WTC11 (cell line): ENCODE data around the gene FASTK. TPM values are rescaled to one million over a fixed set of nuclear protein-coding genes. Genes with fewer than 3 reads are reported as not detected.

ENCODE experiments used
- ATAC-seq: fragments of 200-7000 bp; cut with Tn5 transposase; 2 replicates; pipeline ENCODE4 v1.10.0; 2021; ENCODE audit warnings: mild to moderate bottlenecking, moderate library complexity
- CTCF ChIA-PET: fragments of 300-600 bp; sonication (Branson Sonifier 250); formaldehyde crosslinking; loops from one replicate; lab custom pipeline; 2021; ENCODE audit warnings: antibody characterized with exemption; lab: Charles Lee
- POLR2A ChIA-PET: fragments of 350-600 bp; sonication (Branson Sonifier 250); formaldehyde crosslinking; loops from one replicate; lab custom pipeline; 2021; ENCODE audit warnings: antibody characterized with exemption; lab: Charles Lee
- DNase-seq: peaks from one replicate; pipeline ENCODE4 v3.0.0; 2021; ENCODE audit warnings: low spot score
- H3K27ac Mint-ChIP-seq: 2 replicates; pipeline ENCODE4 v1.8.0; 2021; ENCODE audit warnings: mixed read lengths
- H3K27me3 Mint-ChIP-seq: 2 replicates; pipeline ENCODE4 v1.8.0; 2021; ENCODE audit warnings: low read depth, mild to moderate bottlenecking, moderate library complexity, mixed read lengths
- H3K36me3 Mint-ChIP-seq: 2 replicates; pipeline ENCODE4 v1.8.0; 2021; ENCODE audit warnings: mixed read lengths
- H3K4me1 Mint-ChIP-seq: 2 replicates; pipeline ENCODE4 v1.8.0; 2022; ENCODE audit warnings: mixed read lengths
- H3K4me3 Mint-ChIP-seq: 2 replicates; pipeline ENCODE4 v1.8.0; 2021; ENCODE audit warnings: mild to moderate bottlenecking, moderate library complexity, mixed read lengths
- H3K9me3 Mint-ChIP-seq: 2 replicates; pipeline ENCODE4 v1.8.0; 2021; ENCODE audit warnings: mixed read lengths
- CREM ChIP-seq: sonication (generic); formaldehyde crosslinking; IDR thresholded peaks from 2 replicates; pipeline ENCODE4 v1.8.1; 2022; ENCODE audit warnings: mild to moderate bottlenecking, missing genetic modification reagents, moderate library complexity
- ETV6 ChIP-seq: sonication (generic); formaldehyde crosslinking; IDR thresholded peaks from 2 replicates; pipeline ENCODE4 v1.8.1; 2022; ENCODE audit warnings: mild to moderate bottlenecking, missing genetic modification reagents
- GABPB1 ChIP-seq: sonication (generic); formaldehyde crosslinking; IDR thresholded peaks from 2 replicates; pipeline ENCODE4 v1.8.1; 2023; ENCODE audit warnings: mild to moderate bottlenecking, missing genetic modification reagents
- HMGA2 ChIP-seq: fragments of 250-450 bp; sonication (Bioruptor Pico); IDR thresholded peaks from 2 replicates; pipeline ENCODE4 v1.4.0; 2021; ENCODE audit warnings: mild to moderate bottlenecking, moderate library complexity
- KAT7 ChIP-seq: sonication (generic); formaldehyde crosslinking; IDR thresholded peaks from 2 replicates; pipeline ENCODE4 v1.8.1; 2023; ENCODE audit warnings: missing genetic modification reagents, mild to moderate bottlenecking, borderline replicate concordance
- NR1H2 ChIP-seq: sonication (generic); formaldehyde crosslinking; IDR thresholded peaks from 2 replicates; pipeline ENCODE4 v1.9.0; 2021; ENCODE audit warnings: mild to moderate bottlenecking, moderate library complexity, missing genetic modification reagents
- RORB ChIP-seq: fragments of 250-450 bp; sonication (Bioruptor Pico); IDR thresholded peaks from 2 replicates; pipeline ENCODE4 v1.9.0; 2021; ENCODE audit warnings: mild to moderate bottlenecking
- SOX15 ChIP-seq: fragments of 250-450 bp; sonication (Bioruptor Pico); IDR thresholded peaks from 2 replicates; pipeline ENCODE4 v1.9.0; 2021; ENCODE audit warnings: mild to moderate bottlenecking
- SP1 ChIP-seq: sonication (generic); formaldehyde crosslinking; conservative IDR thresholded peaks from 2 replicates; pipeline ENCODE4 v1.8.1; 2022; ENCODE audit warnings: missing genetic modification reagents
- TEAD1 ChIP-seq: sonication (generic); formaldehyde crosslinking; IDR thresholded peaks from 2 replicates; pipeline ENCODE4 v1.8.0; 2022; ENCODE audit warnings: mild to moderate bottlenecking, missing genetic modification reagents
- TP53 ChIP-seq: sonication (generic); formaldehyde crosslinking; IDR thresholded peaks from 2 replicates; pipeline ENCODE4 v1.8.1; 2023; ENCODE audit warnings: mild to moderate bottlenecking, missing genetic modification reagents
- ZBTB21 ChIP-seq: sonication (generic); formaldehyde crosslinking; IDR thresholded peaks from 2 replicates; pipeline ENCODE4 v1.8.1; 2023; ENCODE audit warnings: mild to moderate bottlenecking, missing genetic modification reagents, borderline replicate concordance
- ZNF138 ChIP-seq: sonication (generic); formaldehyde crosslinking; conservative IDR thresholded peaks from 2 replicates; pipeline ENCODE4 v1.8.1; 2022; ENCODE audit warnings: mild to moderate bottlenecking, moderate library complexity, missing genetic modification reagents
- ZNF396 ChIP-seq: fragments of 250-450 bp; sonication (Bioruptor Pico); IDR thresholded peaks from 2 replicates; pipeline ENCODE4 v1.8.0; 2021; ENCODE audit warnings: mild to moderate bottlenecking, moderate library complexity, borderline replicate concordance
- total RNA-seq: library from RNA; stranded (reverse); gene quantifications from 3 replicates; pipeline ENCODE4 v1.2.3, GENCODE V29; 2021
- TF ChIP-seq, protein P1 (sequence below): sonication (generic); formaldehyde crosslinking; IDR thresholded peaks from 2 replicates; pipeline ENCODE4 v1.8.0; 2023; ENCODE audit warnings: mild to moderate bottlenecking, missing genetic modification reagents
- TF ChIP-seq, protein P2 (sequence below): sonication (generic); formaldehyde crosslinking; IDR thresholded peaks from 2 replicates; pipeline ENCODE4 v1.8.0; 2022; ENCODE audit warnings: mild to moderate bottlenecking, missing genetic modification reagents
- TF ChIP-seq, protein P3 (sequence below): sonication (generic); formaldehyde crosslinking; IDR thresholded peaks from 2 replicates; pipeline ENCODE4 v1.8.0; 2022; ENCODE audit warnings: mild to moderate bottlenecking, missing genetic modification reagents
- TF ChIP-seq, protein P4 (sequence below): sonication (generic); formaldehyde crosslinking; IDR thresholded peaks from 2 replicates; pipeline ENCODE4 v1.8.0; 2022; ENCODE audit warnings: mild to moderate bottlenecking, missing genetic modification reagents
- TF ChIP-seq, protein P5 (sequence below): sonication (generic); formaldehyde crosslinking; IDR thresholded peaks from 2 replicates; pipeline ENCODE4 v1.8.1; 2022; ENCODE audit warnings: mild to moderate bottlenecking, moderate library complexity, missing genetic modification reagents
- TF ChIP-seq, protein P6 (sequence below): sonication (generic); formaldehyde crosslinking; IDR thresholded peaks from 2 replicates; pipeline ENCODE4 v1.8.1; 2023; ENCODE audit warnings: mild to moderate bottlenecking, missing genetic modification reagents

The FASTK gene
- total RNA-seq, 1 experiment from 2014 or later: 70.2 TPM

DNA sequence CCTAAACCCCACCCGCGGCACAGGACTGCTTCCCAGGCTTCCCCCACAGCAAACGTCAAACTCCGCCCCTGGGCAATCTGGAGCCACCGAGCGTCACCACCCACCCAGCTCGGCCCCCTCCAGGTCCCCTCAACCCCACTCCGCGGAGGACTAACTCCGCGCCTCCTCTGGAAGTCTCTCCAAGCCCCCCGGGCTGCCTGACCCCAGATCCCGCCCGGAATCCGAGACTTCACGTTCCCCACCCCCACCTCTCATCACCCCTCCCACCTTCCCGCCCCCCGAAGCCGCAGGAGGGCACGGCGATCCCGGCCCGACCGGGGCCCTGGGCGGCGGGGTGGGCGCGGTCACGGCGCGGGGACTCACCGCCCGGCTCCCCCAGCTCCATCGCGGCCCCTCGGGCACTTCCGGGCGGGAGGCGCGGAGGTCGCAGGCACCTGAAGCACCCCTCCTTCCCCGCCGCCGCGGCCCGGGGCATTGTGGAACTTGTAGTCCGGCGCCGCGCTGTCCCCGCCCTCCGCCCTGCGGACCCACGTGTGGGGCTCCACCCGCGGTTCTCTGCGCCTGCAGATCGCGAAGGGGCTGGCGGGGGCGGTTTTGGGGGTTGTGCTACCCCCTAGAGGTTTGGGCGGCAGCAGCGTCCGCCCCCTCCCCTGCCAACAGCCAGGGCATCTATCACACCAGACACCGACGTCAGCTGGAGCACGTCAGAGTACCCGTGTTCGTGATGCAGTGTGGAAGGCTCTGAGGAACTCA is 2.6 kb upstream of the FASTK start, which contains the start of gene TMUB1:
Gene TMUB1, minus strand, starts transcription at position 423 of the 753 bp plus-strand sequence. CDS start 930 bp downstream, outside the sequence.
- H3K4me1 Mint-ChIP-seq: peaks cover 36% of the 10 kb centered on the region
- H3K27ac Mint-ChIP-seq: peak within 1 kb of the TSS; percentile 63; the same call in 1 of the 2 replicates
- ChIA-PET POLR2A (interaction anchor here (1.9 kb wide), 1 partner anchor 21 kb away, joined by 7 read pairs; no protein-coding TSS in a partner anchor), CTCF (interaction anchor here (1.0 to 1.9 kb wide), 7 partner anchors 15 to 74 kb away, joined by 3 to 5 read pairs (median 5); no protein-coding TSS in a partner anchor)
- H3K9me3 Mint-ChIP-seq: no peaks in the 10 kb centered on the region
- peaks cover 9% of the 10 kb centered on the region for H3K27me3 Mint-ChIP-seq
- H3K36me3 Mint-ChIP-seq: no peaks in the 10 kb centered on the region
- DNase-seq (peak; percentile 81), ATAC-seq (peak; percentile 10)
- TF ChIP-seq ZNF396 (no peak), HMGA2 (no peak), ETV6 (CRISPR knock-in tag) (peak; percentile 58; the same call in 1 of the 2 replicates), TEAD1 (CRISPR knock-in tag) (peak; percentile 28; the same call in 1 of the 2 replicates), GABPB1 (CRISPR knock-in tag) (no peak; the same call in 1 of the 2 replicates), CREM (CRISPR knock-in tag) (0 out of 2 replicates have a peak, but pooled peaks have one; percentile 49), KAT7 (CRISPR knock-in tag) (no peak), SP1 (CRISPR knock-in tag) (peak; percentile 50)
- TF ChIP-seq, protein P1, sequence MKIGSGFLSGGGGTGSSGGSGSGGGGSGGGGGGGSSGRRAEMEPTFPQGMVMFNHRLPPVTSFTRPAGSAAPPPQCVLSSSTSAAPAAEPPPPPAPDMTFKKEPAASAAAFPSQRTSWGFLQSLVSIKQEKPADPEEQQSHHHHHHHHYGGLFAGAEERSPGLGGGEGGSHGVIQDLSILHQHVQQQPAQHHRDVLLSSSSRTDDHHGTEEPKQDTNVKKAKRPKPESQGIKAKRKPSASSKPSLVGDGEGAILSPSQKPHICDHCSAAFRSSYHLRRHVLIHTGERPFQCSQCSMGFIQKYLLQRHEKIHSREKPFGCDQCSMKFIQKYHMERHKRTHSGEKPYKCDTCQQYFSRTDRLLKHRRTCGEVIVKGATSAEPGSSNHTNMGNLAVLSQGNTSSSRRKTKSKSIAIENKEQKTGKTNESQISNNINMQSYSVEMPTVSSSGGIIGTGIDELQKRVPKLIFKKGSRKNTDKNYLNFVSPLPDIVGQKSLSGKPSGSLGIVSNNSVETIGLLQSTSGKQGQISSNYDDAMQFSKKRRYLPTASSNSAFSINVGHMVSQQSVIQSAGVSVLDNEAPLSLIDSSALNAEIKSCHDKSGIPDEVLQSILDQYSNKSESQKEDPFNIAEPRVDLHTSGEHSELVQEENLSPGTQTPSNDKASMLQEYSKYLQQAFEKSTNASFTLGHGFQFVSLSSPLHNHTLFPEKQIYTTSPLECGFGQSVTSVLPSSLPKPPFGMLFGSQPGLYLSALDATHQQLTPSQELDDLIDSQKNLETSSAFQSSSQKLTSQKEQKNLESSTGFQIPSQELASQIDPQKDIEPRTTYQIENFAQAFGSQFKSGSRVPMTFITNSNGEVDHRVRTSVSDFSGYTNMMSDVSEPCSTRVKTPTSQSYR (CRISPR knock-in tag): no peak
- TF ChIP-seq, protein P2, sequence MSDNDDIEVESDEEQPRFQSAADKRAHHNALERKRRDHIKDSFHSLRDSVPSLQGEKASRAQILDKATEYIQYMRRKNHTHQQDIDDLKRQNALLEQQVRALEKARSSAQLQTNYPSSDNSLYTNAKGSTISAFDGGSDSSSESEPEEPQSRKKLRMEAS (CRISPR knock-in tag): peak; percentile 65; the same call in 1 of the 2 replicates
- TF ChIP-seq, protein P3, sequence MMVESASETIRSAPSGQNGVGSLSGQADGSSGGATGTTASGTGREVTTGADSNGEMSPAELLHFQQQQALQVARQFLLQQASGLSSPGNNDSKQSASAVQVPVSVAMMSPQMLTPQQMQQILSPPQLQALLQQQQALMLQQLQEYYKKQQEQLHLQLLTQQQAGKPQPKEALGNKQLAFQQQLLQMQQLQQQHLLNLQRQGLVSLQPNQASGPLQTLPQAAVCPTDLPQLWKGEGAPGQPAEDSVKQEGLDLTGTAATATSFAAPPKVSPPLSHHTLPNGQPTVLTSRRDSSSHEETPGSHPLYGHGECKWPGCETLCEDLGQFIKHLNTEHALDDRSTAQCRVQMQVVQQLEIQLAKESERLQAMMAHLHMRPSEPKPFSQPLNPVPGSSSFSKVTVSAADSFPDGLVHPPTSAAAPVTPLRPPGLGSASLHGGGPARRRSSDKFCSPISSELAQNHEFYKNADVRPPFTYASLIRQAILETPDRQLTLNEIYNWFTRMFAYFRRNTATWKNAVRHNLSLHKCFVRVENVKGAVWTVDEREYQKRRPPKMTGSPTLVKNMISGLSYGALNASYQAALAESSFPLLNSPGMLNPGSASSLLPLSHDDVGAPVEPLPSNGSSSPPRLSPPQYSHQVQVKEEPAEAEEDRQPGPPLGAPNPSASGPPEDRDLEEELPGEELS (CRISPR knock-in tag): peak; percentile 45; the same call in 1 of the 2 replicates
- TF ChIP-seq, protein P4, sequence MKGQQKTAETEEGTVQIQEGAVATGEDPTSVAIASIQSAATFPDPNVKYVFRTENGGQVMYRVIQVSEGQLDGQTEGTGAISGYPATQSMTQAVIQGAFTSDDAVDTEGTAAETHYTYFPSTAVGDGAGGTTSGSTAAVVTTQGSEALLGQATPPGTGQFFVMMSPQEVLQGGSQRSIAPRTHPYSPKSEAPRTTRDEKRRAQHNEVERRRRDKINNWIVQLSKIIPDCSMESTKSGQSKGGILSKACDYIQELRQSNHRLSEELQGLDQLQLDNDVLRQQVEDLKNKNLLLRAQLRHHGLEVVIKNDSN (CRISPR knock-in tag): 0 out of 2 replicates have a peak, but pooled peaks have one; percentile 13
- TF ChIP-seq, protein P5, sequence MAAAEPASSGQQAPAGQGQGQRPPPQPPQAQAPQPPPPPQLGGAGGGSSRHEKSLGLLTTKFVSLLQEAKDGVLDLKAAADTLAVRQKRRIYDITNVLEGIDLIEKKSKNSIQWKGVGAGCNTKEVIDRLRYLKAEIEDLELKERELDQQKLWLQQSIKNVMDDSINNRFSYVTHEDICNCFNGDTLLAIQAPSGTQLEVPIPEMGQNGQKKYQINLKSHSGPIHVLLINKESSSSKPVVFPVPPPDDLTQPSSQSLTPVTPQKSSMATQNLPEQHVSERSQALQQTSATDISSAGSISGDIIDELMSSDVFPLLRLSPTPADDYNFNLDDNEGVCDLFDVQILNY (CRISPR knock-in tag): peak; percentile 53; the same call in 1 of the 2 replicates
- H3K4me3 Mint-ChIP-seq: peak within 1 kb of the TSS; percentile 87

DNA sequence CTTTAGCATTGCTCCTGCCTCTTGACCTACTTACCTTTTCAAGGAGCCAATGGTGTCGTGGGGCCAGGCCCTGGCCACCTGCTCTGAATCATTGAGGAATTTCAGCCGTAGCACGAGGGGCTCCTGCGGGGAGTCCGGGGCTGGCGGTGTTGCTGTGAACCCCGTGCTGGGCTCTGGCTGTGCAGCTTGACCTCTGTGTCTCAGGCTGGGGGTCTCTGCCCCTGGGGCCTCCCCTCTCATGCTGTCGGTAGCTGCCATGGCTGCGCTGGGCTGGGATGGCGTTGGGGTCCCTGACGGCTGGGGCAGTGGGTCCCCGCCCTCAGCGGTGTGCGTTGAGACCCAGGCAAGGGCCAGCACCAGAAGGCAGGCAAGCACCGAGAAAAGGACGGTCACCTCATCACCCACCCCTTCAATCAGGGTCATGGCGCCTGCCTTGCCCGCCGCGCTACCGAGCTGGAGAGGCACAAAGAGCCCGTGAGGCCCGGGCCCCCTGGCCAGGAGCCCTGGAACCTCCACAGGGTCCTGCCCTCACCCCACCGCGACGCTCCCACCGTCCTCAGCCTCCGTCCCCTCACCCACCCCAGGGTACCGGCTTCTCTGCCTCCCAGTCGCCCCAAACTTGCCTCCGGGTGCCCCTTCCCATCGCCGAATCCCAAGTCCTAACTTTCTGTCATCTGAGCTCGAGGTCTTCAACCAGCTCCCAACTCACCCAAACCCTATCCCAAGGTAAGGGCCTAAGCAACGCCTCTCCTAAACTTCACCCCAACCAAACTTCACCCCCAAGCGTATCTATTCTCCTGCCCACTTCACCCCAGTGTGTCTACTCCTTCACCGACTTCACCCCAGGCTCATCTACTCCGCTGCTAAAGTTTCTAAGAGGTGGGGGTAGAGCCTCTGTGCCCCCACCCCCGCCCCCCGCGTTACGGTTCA is 1.8 kb upstream of the FASTK start:
- DNase-seq (no peak), ATAC-seq (no peak)
- H3K27ac Mint-ChIP-seq: peak overlapping the region; percentile 63; the same call in 1 of the 2 replicates
- H3K27me3 Mint-ChIP-seq: peaks cover 3% of the 10 kb centered on the region; the same call in 1 of the 2 replicates
- H3K4me3 Mint-ChIP-seq: peak overlapping the region; percentile 87
- POLR2A ChIA-PET: interaction anchor here (1.9 kb wide), 1 partner anchor 20 kb away, joined by 7 read pairs; no protein-coding TSS in a partner anchor
- H3K4me1 Mint-ChIP-seq: peaks cover 34% of the 10 kb centered on the region
- H3K9me3 Mint-ChIP-seq: no peaks in the 10 kb centered on the region
- H3K36me3 Mint-ChIP-seq: no peaks in the 10 kb centered on the region
- CTCF ChIA-PET: interaction anchor here (0.9 to 1.9 kb wide), 8 partner anchors 14 to 73 kb away, joined by 3 to 5 read pairs (median 5); no protein-coding TSS in a partner anchor
- no peak for TF ChIP-seq ZBTB21
- TF ChIP-seq, protein P6, sequence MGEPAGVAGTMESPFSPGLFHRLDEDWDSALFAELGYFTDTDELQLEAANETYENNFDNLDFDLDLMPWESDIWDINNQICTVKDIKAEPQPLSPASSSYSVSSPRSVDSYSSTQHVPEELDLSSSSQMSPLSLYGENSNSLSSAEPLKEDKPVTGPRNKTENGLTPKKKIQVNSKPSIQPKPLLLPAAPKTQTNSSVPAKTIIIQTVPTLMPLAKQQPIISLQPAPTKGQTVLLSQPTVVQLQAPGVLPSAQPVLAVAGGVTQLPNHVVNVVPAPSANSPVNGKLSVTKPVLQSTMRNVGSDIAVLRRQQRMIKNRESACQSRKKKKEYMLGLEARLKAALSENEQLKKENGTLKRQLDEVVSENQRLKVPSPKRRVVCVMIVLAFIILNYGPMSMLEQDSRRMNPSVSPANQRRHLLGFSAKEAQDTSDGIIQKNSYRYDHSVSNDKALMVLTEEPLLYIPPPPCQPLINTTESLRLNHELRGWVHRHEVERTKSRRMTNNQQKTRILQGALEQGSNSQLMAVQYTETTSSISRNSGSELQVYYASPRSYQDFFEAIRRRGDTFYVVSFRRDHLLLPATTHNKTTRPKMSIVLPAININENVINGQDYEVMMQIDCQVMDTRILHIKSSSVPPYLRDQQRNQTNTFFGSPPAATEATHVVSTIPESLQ (CRISPR knock-in tag): no peak
- TF ChIP-seq TP53: no peak
- no peak for TF ChIP-seq ZNF138 (CRISPR knock-in tag)
- no peak for TF ChIP-seq NR1H2
- TF ChIP-seq RORB (CRISPR knock-in tag): no peak
- no peak for TF ChIP-seq SOX15
- TF ChIP-seq HMGA2: no peak
